Retina (tissue), 1 donor: ENCODE measurements around the gene ASB2.

Experiments
- DNase-seq: peaks from one replicate; pipeline ENCODE4 v3.0.0-alpha.2; 2016

The ASB2 gene

GRCh38 chr14:93999573-93999972 lies 23.2 kb upstream of the ASB2 start:
- DNase-seq, result no peak

DNA sequence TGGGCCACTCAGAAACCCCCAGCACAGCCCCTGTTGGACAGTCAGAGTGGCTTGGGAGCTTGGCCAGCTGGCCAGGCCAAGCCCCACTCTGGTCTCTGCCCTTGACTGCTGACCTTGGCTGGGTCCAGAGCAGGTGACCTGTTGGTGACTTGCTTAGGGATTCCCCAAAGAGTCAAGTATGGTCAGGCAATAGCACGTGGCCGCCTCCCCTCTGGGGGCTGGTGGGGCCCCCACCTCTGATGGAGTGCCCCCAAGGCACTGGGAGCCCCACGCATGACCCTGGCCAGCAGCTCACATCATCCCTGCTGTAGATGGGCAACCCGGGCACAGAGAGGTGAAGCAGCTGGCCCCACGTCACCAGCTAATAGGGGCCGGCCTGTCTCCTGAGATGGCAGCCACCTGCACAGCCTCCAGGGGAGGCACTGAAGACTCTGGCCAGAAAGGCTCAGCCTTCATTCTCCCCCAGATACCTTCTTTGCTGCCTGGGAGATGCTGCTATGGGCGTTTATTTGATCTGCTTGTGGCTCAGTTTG lies 22.6 kb upstream of the ASB2 start:
- no peak for DNase-seq

DNA sequence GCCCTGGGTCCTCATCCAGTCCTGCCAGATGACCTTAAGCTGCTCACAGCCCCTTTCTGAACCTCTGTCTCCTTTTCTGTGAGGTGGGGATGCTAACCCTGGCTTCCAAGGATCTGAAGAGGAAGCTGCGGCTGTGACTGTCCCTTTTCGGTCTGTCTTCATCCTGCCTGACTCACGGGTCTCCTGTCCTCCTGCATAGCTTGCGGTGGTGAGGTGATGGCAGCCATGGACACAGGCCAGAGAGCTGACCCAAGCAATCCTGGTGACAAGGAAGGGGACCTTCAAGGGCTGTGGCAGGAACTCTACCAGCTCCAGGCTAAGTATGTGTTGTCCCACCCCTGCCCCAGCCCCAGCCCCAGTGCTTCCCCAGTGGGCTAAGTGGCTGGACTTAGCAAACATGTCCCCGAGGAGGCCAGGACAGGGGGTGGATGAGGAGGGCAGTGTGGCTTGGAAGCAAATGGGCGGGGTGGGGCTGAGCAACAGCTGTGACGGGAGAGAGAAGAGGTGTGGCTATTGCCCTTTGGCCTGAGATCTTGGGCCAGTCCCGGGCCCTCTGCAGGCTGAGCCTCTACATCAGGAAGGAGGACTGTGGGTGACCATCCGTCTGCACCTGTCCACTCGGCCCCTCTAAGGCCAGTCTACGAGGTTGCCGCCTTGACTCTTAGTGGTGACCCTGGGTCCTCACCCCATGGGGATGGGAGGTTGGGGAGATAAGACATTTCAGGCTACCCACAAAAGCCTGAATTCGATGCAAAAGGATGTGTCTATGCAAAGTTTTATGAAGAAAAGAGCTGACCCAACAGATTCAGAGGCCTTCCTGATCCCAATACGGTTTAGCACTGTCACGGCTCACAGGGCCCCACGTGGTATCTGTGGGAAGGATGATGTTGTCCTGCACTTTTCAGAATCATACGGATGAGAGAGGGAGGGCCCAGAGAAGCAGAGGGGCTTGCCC lies 21.8 kb upstream of the ASB2 start:
- no peak for DNase-seq

DNA sequence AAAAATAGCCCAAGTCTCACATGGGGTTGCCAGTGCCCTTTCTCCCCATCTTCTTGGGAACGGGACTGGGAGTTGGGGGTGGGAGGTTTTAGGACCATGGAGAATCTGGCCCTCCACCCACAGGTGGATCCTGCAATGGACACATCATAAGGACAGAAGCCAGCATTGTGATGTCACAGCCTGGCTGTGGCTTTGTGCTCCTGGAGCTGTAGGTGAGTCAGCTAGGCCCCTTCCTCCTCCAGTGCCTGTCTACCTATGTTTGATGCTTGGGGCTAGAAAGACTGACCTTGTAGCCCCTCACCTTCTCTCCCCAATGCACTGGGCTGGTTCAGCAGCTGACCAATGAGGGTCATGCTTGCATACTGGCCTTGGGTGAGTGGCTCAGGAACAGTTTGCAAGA lies 20.7 kb upstream of the ASB2 start, which contains the start of gene CCDC197:
TSS of gene CCDC197 (plus strand) at position 220 of the 400 bp plus-strand sequence. CDS start 831 bp downstream, outside the sequence.
- DNase-seq, result no peak

GRCh38 chr14:93996130-93996695 lies 19.8 kb upstream of the ASB2 start:
- DNase-seq, result no peak

DNA sequence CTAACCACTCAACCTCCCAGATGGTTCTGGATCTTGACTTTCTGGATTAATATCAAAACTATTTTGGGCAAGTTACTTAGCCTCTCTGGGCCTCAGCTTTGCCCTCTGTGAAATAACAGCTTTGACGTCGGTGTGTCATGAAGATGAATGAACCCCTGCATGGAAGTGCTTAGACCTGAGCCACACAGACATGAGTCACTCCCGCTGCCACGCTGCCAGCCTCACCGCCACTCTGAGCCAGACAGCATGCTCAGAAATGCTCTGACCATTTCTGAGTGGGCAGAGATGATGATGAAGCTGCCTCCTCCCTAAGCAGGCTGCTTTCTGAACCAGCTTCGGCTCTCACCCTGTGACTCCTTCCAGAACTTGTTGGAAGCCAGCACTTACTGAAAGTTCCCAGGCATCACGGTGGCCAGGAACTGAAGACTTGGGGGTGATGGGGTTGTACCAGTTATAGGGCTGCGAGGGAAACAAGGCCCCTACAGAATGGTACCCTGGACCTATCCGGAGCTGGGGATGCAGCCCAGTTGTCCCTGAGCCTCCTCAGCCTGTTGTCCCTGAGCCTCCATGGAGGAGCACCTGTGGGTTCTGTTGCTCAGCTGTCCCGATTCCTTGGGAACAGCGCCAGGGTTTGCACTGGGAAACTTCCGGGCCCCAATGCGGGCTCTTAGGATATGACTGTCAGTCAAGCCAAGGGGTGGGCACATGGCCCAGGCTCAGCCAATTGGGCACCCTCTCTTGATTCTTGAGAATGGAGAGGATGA lies 18.7 kb upstream of the ASB2 start:
- no peak for DNase-seq

DNA sequence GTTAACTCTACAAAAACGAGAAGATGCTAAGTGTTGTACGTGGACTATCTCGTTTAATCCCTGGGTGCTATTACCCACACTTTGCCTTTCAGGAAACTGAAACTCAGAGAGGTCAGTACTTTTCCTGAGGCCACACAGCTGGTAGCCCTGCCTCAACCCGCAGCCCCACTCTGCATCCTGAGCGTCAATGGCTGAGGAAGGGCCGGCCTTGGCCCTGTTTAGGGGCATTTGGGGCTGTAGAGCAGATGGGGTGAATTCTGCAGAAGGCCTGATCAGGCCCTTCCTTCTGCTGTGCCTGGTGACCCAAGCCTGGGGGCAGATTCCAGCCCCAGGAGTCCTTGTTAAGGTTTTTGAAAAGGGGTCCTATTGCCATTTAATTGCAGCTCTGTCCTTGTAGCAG lies 17.0 kb upstream of the ASB2 start:
- no peak for DNase-seq

DNA sequence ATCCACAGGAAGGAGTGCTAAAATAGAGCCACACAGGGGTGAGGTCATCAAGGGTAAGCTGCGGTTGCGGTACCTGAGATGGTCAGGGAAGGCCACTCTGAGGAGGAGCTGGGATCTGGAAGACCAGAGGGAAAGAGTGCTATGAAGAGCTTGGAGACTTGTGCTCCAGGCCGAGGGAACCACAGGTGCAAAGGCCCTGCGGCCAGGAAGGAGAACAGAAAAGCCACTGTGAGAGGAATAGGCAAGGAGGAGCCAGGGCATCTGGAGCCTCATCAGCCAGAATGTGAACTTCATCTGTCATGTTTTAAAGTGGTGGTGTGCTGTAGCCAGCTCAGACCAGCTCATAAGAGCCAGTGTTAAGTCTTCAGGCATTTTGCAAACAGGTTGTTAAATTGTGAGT lies 15.3 kb upstream of the ASB2 start:
- no peak for DNase-seq

DNA sequence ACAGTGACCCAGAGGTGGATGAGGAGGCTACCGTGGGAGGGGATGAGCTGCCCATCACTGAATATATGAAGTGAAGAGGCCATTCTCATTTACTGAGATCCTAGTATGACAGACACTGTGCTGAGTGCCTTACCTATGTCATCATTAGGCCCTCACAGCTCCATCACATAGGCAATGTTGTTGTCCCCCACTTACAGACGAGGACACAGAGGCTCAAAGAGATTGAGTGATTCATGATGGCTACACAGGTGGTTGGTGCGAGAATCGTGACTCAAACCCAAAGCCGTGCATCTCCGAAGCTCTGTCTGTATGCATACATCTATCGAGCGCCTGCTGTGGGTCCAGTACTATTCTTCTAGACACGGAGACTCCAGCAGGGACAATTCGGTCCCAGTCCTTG lies 14.8 kb upstream of the ASB2 start:
- no peak for DNase-seq

DNA sequence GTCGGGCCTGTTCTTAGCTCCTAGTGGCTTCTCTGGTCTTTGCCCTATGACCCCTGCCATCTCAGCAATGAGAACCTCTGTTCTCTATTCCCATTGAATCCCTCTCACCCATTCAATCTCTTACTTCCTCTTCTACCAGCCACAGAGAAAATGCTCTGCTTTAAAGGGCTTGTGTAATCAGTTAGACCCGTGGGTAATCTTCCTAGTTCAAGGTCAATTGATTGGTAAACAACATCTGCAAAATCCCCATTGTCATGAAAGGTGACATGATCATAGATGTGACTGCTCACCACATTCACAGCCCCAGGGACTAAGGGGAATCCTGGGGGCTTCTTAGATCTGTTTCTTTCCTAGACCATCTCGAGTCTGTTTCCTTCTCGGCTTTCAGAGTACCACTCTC lies 13.6 kb upstream of the ASB2 start:
- DNase-seq, result no peak

DNA sequence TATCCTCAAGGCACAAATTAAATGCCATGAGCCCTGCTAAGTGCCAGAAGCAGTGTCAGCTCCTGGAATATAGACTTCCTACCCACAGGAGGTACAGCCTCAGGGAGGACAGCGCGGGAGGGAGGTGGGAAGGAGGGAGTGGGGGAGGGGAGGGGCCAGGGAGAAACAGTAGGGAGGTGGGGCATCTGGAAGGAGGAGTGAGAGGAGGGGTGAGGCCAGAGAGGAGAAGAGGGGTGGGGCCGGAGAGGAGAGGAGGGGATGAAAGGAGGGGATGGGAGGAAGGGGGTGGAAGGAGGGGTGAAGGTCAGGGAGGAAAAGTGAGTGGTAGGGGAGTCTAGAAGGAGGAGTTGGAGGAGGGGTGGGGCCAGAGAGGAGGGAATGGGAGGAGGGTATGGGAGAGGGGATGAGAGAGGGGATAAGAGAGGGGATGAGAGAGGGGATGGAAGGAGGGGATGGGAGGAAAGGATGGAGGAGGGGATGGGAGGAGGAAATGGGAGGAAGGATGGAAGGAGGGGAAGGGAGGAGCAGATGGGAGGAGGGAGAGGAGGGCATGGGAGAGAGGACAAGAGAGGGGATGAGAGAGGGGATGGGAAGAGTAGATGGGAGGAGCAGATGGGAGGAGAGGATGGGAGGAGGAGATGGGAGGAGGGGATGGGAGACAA lies 11.6 kb upstream of the ASB2 start:
- no peak for DNase-seq

GRCh38 chr14:93987376-93987775 lies 11.0 kb upstream of the ASB2 start:
- no peak for DNase-seq

GRCh38 chr14:93986955-93987354 lies 10.6 kb upstream of the ASB2 start:
- no peak for DNase-seq

DNA sequence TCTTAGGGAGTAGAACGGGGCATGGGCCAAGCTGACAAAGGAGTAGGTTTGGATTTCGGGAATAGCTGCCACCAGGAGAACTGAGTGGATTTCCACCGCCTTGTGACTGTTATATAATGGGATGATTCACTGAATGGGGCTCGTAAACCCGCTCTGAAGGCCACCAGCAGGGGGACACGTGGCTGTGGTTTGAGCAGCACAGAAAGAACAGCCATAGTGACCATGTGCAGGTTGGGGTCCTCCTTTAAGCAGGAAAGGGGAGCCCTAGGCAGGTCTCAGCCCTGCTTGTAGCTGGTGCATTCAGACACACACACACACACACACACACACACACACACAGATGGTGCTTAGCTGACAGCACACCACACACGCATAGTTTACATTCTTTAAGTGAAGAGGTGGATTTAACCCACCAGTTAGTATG lies 8.6 kb upstream of the ASB2 start:
- DNase-seq, result no peak

GRCh38 chr14:93984070-93984469 lies 7.7 kb upstream of the ASB2 start:
- DNase-seq, result no peak

GRCh38 chr14:93982230-93983007 lies 6.0 kb upstream of the ASB2 start:
- DNase-seq, result no peak

DNA sequence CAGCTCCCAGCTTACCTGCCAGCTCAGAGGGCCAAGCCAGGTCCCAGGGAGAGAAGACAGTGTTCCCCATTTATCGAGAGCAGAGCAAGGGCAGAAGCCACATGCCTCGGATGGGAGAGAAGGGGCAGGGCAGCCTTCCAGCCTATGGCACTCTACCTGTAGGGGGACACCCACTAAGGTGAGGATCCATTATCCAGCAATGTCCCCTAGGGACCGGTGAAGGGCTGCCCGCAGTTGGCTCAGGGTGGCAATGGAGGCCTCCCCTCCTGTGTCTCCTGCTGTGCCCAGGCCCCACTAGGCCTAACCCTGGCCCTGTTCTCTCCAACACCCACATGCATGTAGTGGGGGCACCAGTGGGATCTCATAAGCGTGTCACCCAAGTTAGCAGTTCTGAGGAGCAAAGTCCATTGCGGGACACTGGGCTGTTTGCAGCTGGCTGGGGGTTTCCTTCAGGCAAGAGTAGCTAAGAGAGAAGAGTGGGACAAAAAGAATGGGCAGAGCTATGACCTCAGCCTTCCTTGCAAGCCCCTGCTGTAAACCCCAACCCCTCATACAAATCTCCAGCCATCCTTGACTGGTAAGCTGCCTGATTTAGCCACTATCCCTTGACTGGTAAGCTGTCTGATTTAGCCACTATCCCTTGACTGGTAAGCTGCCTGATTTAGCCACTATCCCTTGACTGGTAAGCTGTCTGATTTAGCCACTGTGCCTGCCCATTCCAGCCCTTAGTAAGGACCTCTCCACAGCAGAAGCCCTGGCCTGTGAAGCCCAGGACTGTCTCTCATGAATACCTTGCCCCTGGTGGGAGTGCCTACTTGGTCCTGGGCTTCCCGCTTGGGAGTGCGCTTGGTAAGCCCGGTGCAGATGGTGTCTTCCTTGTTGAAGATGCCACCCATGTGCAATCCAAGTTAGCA lies 5.2 kb upstream of the ASB2 start:
- DNase-seq, result no peak

DNA sequence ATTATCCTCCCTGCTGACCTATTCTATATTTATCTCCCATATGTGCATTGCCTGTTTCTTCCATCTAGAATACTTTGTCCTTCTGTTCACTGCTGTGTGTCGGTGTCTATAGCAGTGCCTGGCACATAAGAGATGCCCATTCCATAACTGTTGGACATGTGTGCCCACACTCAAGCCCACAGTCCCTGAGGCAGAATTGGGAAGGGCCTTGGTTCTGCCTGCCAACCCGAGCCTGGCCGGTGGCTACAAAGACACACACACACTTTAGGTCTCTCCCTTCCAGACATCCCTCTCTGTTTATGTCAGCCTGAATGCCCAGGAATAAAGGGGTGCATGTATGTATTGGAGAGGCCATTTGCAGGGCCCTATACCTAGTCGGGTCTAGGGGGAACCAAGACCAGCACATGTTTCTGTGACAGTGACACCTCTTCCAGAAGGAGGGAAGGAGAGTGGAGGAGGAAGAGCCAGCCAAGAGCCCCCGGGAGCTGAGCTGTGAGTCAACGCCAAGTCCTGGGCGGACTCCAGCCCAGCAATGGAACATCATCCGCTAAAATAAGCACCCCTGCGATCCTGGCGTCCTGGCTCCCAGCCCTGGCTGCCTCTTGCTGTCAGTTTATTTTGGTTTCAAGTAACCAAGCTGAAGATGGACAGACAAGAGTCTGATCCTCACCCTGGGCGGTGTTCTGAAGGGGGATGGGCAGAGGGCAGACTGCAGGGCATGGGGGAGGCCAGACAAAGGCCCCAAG lies 4.3 kb upstream of the ASB2 start:
- DNase-seq, result no peak

GRCh38 chr14:93978735-93979134 lies 2.4 kb upstream of the ASB2 start:
- DNase-seq, result no peak
